GM21717 (cell line): ENCODE data around the gene SPTB.

Source experiments
- ATAC-seq: cut with Tn5 transposase; IDR thresholded peaks from one replicate; pipeline ENCODE4 v1.9.1; 2021; ENCODE audit warnings: mild to moderate bottlenecking, moderate library complexity; ENCODE audit not compliant: unreplicated experiment

SPTB gene

GRCh38 chr14:64795211-64795610 lies 84.5 kb downstream of the SPTB start:
- ATAC-seq, result no peak

GRCh38 chr14:64792871-64793560 lies 86.7 kb downstream of the SPTB start:
- ATAC-seq, result no peak

- ATAC-seq, result no peak
Measured at GRCh38 chr14:64792231-64792630, 87.5 kb downstream of the SPTB start.

- no peak for ATAC-seq
Measured at GRCh38 chr14:64790478-64790877, 89.2 kb downstream of the SPTB start.

DNA sequence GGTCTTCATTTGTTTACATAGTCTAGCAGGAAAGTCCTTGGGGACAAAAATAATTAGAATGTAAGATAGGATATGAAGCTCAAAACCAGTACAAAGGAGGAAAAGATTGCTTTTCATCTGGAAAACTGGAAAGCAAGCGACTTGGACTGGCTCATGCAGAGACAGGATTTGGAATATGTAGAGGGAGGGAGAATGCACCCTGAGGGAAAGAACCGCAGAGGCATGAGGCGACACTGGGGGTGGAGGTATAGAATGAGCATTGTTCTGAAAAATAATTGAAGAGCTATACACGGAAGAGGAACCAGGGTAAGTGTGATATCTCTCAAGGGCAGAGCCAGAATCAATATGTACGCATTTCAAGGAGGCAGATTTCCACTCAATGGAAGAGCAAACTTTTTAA lies 90.0 kb downstream of the SPTB start:
- ATAC-seq, result no peak

- no peak for ATAC-seq
Measured at GRCh38 chr14:64788706-64789105, 91.0 kb downstream of the SPTB start.

GRCh38 chr14:64787619-64788018 lies 92.1 kb downstream of the SPTB start:
- ATAC-seq, result no peak

DNA sequence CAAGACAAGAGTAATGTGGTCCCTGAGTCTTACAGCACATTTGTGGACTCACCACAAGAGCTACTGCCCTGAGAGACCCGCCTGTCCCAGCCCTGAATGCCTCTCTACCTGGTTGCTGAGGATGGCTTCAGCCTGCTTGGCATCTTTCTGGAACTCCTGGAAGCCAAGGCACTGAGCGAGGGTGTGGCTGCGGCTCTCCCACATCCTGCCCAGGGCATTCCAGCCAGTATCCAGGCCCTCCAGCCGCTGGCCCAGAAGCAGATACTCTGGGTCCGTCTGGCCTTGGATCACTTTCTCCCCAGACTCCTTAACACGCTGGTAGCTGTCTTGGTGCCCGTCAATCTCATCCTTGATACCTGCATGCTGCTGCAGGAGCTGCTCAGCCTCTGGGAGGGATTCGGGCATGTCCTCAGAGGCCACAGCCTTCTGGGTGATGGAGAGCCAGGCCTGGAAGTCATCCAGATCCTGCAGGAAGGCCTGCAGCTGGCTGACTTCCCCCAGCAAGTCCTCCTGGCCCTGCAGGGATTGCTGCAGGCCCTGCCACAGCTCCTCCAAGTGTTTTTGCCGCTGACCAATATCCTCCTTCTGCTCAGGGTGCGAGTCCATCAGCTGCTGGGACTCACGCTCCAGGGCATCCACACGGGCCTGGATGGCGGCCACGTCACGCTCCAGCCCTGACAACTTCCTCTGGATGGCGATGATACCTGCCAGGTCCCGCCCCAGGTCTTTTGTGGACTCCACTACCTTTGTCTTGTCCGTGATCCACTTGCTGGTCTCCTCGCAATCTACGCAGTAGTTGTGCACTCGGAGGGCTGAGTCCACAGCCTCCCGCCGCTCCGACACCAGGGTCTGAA lies 93.2 kb downstream of the SPTB start:
- no peak for ATAC-seq

- ATAC-seq, result no peak
Measured at GRCh38 chr14:64784006-64784405, 95.7 kb downstream of the SPTB start.

DNA sequence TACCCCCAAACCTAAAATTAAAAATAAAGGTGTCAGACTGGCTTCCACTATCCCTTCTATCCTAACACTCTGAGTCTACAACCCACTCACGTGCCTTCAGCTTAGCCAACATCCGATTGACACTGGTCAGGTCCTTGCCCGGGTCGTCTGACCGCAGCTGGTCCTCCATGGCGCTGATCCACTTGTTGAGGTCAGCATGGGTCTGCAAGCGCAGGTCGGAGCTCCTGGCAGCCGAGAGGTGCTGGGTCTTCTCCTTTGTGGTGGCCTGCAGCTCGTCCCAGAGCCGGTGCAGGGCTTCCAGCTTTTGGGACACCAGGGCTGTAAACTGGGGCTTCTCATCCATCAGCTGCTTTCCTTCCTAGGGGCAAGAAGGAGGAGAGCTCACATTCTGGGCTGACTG lies 97.5 kb downstream of the SPTB start:
- no peak for ATAC-seq

GRCh38 chr14:64779472-64779871 lies 100.2 kb downstream of the SPTB start:
- ATAC-seq, result no peak

DNA sequence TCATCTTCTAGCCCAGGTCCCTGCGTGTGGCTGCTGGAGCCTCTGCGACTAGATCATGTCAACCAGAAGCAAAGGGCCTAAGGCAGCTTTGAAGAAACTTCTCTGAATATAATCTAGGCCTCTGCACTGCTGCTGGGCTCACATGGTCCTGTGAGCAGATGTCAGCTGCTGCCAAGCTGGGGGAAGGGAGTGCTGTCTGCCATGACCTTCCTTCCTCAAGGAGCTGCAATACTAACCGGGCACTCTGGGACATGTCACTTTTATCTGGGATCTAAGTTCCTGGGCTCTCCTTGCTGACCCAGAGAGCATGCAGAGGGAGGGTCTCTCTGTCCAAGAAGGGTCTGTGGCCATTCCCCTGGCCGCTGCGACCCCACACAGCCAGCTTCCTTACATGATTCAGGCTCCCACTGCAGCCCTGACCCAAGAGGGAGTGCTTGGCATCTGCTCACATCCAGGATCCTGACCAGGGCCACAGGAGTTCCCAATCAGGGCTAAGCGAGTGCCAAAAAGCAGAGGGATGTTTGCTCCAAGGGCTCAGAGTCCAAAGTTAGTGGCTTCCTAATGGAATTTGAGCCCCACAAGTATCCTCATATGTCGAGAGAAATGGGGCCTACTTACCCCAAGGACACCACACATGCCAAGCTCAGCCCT lies 101.5 kb downstream of the SPTB start:
- no peak for ATAC-seq

GRCh38 chr14:64777461-64777860 lies 102.2 kb downstream of the SPTB start:
- ATAC-seq, result no peak

GRCh38 chr14:64775081-64775777 lies 104.5 kb downstream of the SPTB start:
- no peak for ATAC-seq

- no peak for ATAC-seq
Measured at GRCh38 chr14:64774272-64774671, 105.4 kb downstream of the SPTB start.

- ATAC-seq, result no peak
Measured at GRCh38 chr14:64773577-64773976, 106.1 kb downstream of the SPTB start.

GRCh38 chr14:64773046-64773445 lies 106.7 kb downstream of the SPTB start:
- no peak for ATAC-seq

DNA sequence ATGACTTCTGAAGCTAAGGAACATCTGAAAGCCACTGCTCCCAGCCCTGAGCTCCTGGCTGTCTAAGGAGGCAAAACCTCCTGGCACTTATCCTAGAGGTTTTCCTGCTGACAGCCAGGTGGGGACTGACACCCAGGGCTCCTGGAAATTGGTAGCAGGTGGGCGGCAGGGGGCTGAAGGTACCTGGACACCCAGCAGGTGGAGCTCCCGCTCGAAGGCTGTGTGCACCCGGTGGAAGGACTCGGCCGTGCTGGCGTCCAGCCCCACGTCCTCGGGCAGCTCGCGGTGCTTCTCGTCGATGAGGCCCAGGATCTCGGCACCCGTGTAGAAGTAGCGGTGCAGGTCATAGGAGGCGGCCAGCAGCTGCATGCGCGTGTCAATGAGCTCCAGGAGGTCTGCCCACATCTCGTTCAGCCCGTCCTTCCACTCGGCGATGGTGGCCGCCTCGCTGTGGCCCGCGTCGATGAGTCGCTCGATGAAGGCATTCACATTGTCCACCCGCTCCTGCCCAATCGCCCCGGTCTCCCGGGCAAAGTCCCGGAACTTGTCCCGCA lies 107.2 kb downstream of the SPTB start:
- no peak for ATAC-seq

GRCh38 chr14:64771161-64771560 lies 108.5 kb downstream of the SPTB start:
- ATAC-seq, result no peak

- ATAC-seq, result no peak
Measured at GRCh38 chr14:64770751-64771150, 109.0 kb downstream of the SPTB start.
